Measurements from ENCODE around the gene AGBL5. TPM values are rescaled to one million over a fixed set of nuclear protein-coding genes. Genes with fewer than 3 reads are reported as not detected.
A peak's percentile ranks its signal among the peaks of the same experiment; 100 is the strongest.
"Not testable (repeated sequence)": the region's sequence is repeated elsewhere in the genome, so short reads cannot be mapped to it uniquely, and the experiment has no call there.

AGBL5 gene
- total RNA-seq, 2 donors from 2014 or later = 15.1 to 16.8 TPM

- H3K4me3 ChIP-seq = no peak overlapping the region
- peaks cover 14% of the 10 kb centered on the region for H3K27me3 ChIP-seq
- H3K36me3 ChIP-seq = no peaks in the 10 kb centered on the region
- intact Hi-C loops (cut with DNase I) = no loop called here
- DNase-seq = no peak
- peaks cover 3% of the 10 kb centered on the region for H3K4me1 ChIP-seq
- TF ChIP-seq CTCF (IDR thresholded peaks at IDR 0.05) = no peak
- no peaks in the 10 kb centered on the region for H3K9me3 ChIP-seq
- no peak overlapping the region for H3K9ac ChIP-seq (ENCODE audit: low read depth in 2 of 2, low read length in 2 of 2)
- no peak overlapping the region for H3K27ac ChIP-seq
These were observed 64.1 kb downstream of the AGBL5 start for GRCh38 chr2:27115519-27115918.

GRCh38 chr2:27117995-27118524, 66.6 kb downstream of the AGBL5 start:
- peaks cover 3% of the 10 kb centered on the region for H3K4me1 ChIP-seq
- intact Hi-C loops (cut with DNase I) = no loop called here
- peak overlapping the region; percentile 19 for H3K4me3 ChIP-seq
- H3K36me3 ChIP-seq = no peaks in the 10 kb centered on the region
- no peak for TF ChIP-seq CTCF (IDR thresholded peaks at IDR 0.05)
- H3K27ac ChIP-seq = no peak overlapping the region
- no peak overlapping the region for H3K9ac ChIP-seq (ENCODE audit: low read depth in 2 of 2, low read length in 2 of 2)
- H3K27me3 ChIP-seq = peaks cover 14% of the 10 kb centered on the region
- no peaks in the 10 kb centered on the region for H3K9me3 ChIP-seq
- no peak for DNase-seq

GRCh38 chr2:27118525-27119329, 67.3 kb downstream of the AGBL5 start, which contains the start of gene CGREF1:
Gene CGREF1 (minus strand): TSS chr2:27119128. CDS start chr2:27104366, 14,762 bp downstream.
- Histone ChIP-seq H3K27me3 (peaks cover 14% of the 10 kb centered on the region), H3K27ac (no peak within 1 kb of the TSS), H3K4me1 (peaks cover 3% of the 10 kb centered on the region), H3K9ac (ENCODE audit: low read depth in 2 of 2, low read length in 2 of 2) (peak within 1 kb of the TSS in 1 of 2 donors; percentile 55), H3K4me3 (peak within 1 kb of the TSS; percentile 19), H3K36me3 (no peaks in the 10 kb centered on the region), H3K9me3 (no peaks in the 10 kb centered on the region)
- no peak for TF ChIP-seq CTCF (IDR thresholded peaks at IDR 0.05)
- no peak for DNase-seq
- intact Hi-C loops (cut with DNase I) = no loop called here

GRCh38 chr2:27119330-27119670, 67.8 kb downstream of the AGBL5 start:
- H3K36me3 ChIP-seq; H3K4me1 ChIP-seq; H3K27ac ChIP-seq; DNase-seq; intact Hi-C loops (cut with DNase I); H3K9ac ChIP-seq (ENCODE audit: low read depth in 2 of 2, low read length in 2 of 2); H3K9me3 ChIP-seq: not testable (repeated sequence)
- Histone ChIP-seq H3K4me3 (peak overlapping the region; percentile 19), H3K27me3 (peaks cover 14% of the 10 kb centered on the region)

Other genes starting within 250 kb of the AGBL5 start
- under 1 TPM; 0.24 to 0.35 TPM for gene DPYSL5, start 203.5 kb upstream of the AGBL5 start, total RNA-seq
- gene MAPRE3, start 81.0 kb upstream of the AGBL5 start, total RNA-seq = 10 to 100 TPM; 21.6 to 22.0 TPM
- 100 to 1,000 TPM in 1 of 2 donors, 10 to 100 TPM in 1; 76.6 to 121 TPM for gene TMEM214, start 18.7 kb upstream of the AGBL5 start, total RNA-seq
- gene OST4, start 20.0 kb downstream of the AGBL5 start, total RNA-seq = 100 to 1,000 TPM; 272 to 331 TPM
- gene EMILIN1, start 26.9 kb downstream of the AGBL5 start, total RNA-seq = 10 to 100 TPM; 20.2 to 43.0 TPM
- gene KHK, start 35.1 kb downstream of the AGBL5 start, total RNA-seq = 10 to 100 TPM in 1 of 2 donors, 1 to 10 TPM in 1; 8.9 to 20.3 TPM
- 1 to 10 TPM; 1.3 to 3.1 TPM for gene CGREF1, start 67.5 kb downstream of the AGBL5 start, total RNA-seq
- not detected for gene ABHD1, start 72.1 kb downstream of the AGBL5 start, total RNA-seq
- 10 to 100 TPM; 42.7 to 72.1 TPM for gene PREB, start 83.0 kb downstream of the AGBL5 start, total RNA-seq
- not detected for gene PRR30, start 87.7 kb downstream of the AGBL5 start, total RNA-seq
- gene TCF23, start 97.3 kb downstream of the AGBL5 start, total RNA-seq = under 1 TPM; 0.05 to 0.07 TPM
- gene ATRAID, start 160.4 kb downstream of the AGBL5 start, total RNA-seq = 10 to 100 TPM; 80.7 to 83.4 TPM
- gene SLC5A6, start 160.6 kb downstream of the AGBL5 start, total RNA-seq = 10 to 100 TPM; 19.4 to 57.5 TPM
- 10 to 100 TPM; 11.1 to 49.1 TPM for gene CAD, start 165.7 kb downstream of the AGBL5 start, total RNA-seq
- not detected for gene SLC30A3, start 211.4 kb downstream of the AGBL5 start, total RNA-seq
- not detected for gene DNAJC5G, start 223.8 kb downstream of the AGBL5 start, total RNA-seq
- gene TRIM54, start 230.8 kb downstream of the AGBL5 start, total RNA-seq = under 1 TPM in 1 of 2 donors, not detected in 1; 0.24 TPM